Fibroblast of skin of right quadriceps (primary cell): ENCODE measurements around the gene MED20.
A peak's percentile ranks its signal among the peaks of the same experiment; 100 is the strongest.

Experiments
- DNase-seq: peaks from one replicate; pipeline ENCODE4 v3.0.0-alpha.2; 2013

Gene MED20

GRCh38 chr6:41901882-41902519 lies 18.9 kb downstream of the MED20 start:
- no peak for DNase-seq

GRCh38 chr6:41900861-41901260 lies 20.1 kb downstream of the MED20 start:
- no peak for DNase-seq

GRCh38 chr6:41896281-41896680 lies 24.7 kb downstream of the MED20 start:
- no peak for DNase-seq

- DNase-seq: peak; percentile 79
Measured at GRCh38 chr6:41895300-41896233, 25.4 kb downstream of the MED20 start, which contains the start of gene USP49. Gene USP49 (minus strand): TSS chr6:41895375. CDS start chr6:41806983, 88,392 bp downstream.

- no peak for DNase-seq
Measured at GRCh38 chr6:41894366-41895299, 26.3 kb downstream of the MED20 start.

- no peak for DNase-seq
Measured at GRCh38 chr6:41892921-41893564, 27.9 kb downstream of the MED20 start.

GRCh38 chr6:41887331-41887751 lies 33.6 kb downstream of the MED20 start:
- peak; percentile 29 for DNase-seq

- no peak for DNase-seq
Measured at GRCh38 chr6:41885930-41886329, 35.0 kb downstream of the MED20 start.

- no peak for DNase-seq
Measured at GRCh38 chr6:41884957-41885356, 36.0 kb downstream of the MED20 start.

- DNase-seq: no peak
Measured at GRCh38 chr6:41881506-41881905, 39.4 kb downstream of the MED20 start.

GRCh38 chr6:41878961-41879405 lies 42.0 kb downstream of the MED20 start:
- peak; percentile 58 for DNase-seq

- DNase-seq: peak; percentile 56
Measured at GRCh38 chr6:41878246-41878645, 42.7 kb downstream of the MED20 start.

- no peak for DNase-seq
Measured at GRCh38 chr6:41877051-41877680, 43.8 kb downstream of the MED20 start.

- DNase-seq: no peak
Measured at GRCh38 chr6:41874741-41875140, 46.2 kb downstream of the MED20 start.

- no peak for DNase-seq
Measured at GRCh38 chr6:41872147-41872546, 48.8 kb downstream of the MED20 start.

GRCh38 chr6:41871691-41872090 lies 49.2 kb downstream of the MED20 start:
- no peak for DNase-seq

- no peak for DNase-seq
Measured at GRCh38 chr6:41859356-41859755, 61.6 kb downstream of the MED20 start.

- no peak for DNase-seq
Measured at GRCh38 chr6:41858703-41859102, 62.2 kb downstream of the MED20 start.
